GM12892 (cell line): ENCODE data around the gene RAB22A.

Experiments
- POLR2A ChIP-seq: IDR thresholded peaks from 2 replicates; pipeline ENCODE4 v1.6.1; 2011; ENCODE audit warnings: low read depth, low read length, control low read depth
- TAF1 ChIP-seq: IDR thresholded peaks from 2 replicates; pipeline ENCODE4 v1.6.1; 2011; ENCODE audit warnings: low read depth, mild to moderate bottlenecking, control low read depth, low read length, borderline replicate concordance

GRCh38 chr20:58308680-58309527, 611 bp upstream of the RAB22A start:
- TF ChIP-seq POLR2A = peak; percentile 60; the same call in 1 of the 2 replicates
- TF ChIP-seq TAF1 = no peak
